H1 (cell line): ENCODE results near the gene NUP42. TPM values are rescaled to one million over a fixed set of nuclear protein-coding genes. Genes with fewer than 3 reads are reported as not detected.
A peak's percentile ranks its signal among the peaks of the same experiment; 100 is the strongest.

Experiments used
- CTCF ChIA-PET: fragments of 300-600 bp; sonication (Branson Sonifier 250); formaldehyde crosslinking; loops from one replicate; lab custom pipeline; 2021; ENCODE audit not compliant: partially characterized antibody; lab: Charles Lee
- POLR2A ChIA-PET: fragments of 300-600 bp; sonication (Branson Sonifier 250); formaldehyde crosslinking; loops from one replicate; lab custom pipeline; 2021; ENCODE audit warnings: inconsistent platforms; ENCODE audit not compliant: partially characterized antibody; lab: Charles Lee
- DNase-seq, 2 experiments: peaks; one replicate each; pipeline versions ENCODE4 v3.0.0 to v3.0.0-alpha.2; 2010 to 2022; ENCODE audit warnings: low spot score in 2 of 2, low read depth in 1 of 2, mixed read lengths in 1 of 2
- FAIRE-seq: peaks from 2 replicates; lab custom pipeline; 2011; peaks lifted over from hg19 to GRCh38; lab: Jason Lieb, UNC
- H2AFZ ChIP-seq: 2 replicates; pipeline ENCODE4 v1.8.1; 2012; ENCODE audit warnings: low read length, inconsistent platforms
- H2AK5ac ChIP-seq: 2 replicates; pipeline ENCODE4 v1.6.1; 2013; ENCODE audit warnings: low read depth, low read length
- H2BK120ac ChIP-seq: replicated peaks from 2 replicates; pipeline ENCODE3; 2013; ENCODE audit warnings: low read depth, low read length, inconsistent platforms
- H2BK12ac ChIP-seq: 2 replicates; pipeline ENCODE4 v1.6.1; 2013; ENCODE audit warnings: low read depth, low read length
- H2BK15ac ChIP-seq: 2 replicates; pipeline ENCODE4 v1.6.1; 2013; ENCODE audit warnings: low read length
- H2BK20ac ChIP-seq: 2 replicates; pipeline ENCODE4 v1.6.1; 2013; ENCODE audit warnings: low read length
- H2BK5ac ChIP-seq: 2 replicates; pipeline ENCODE4 v1.6.1; 2013; ENCODE audit warnings: low read depth, low read length
- H3K14ac ChIP-seq: 2 replicates; pipeline ENCODE4 v1.6.1; 2013; ENCODE audit warnings: inconsistent platforms; ENCODE audit not compliant: insufficient read length
- H3K18ac ChIP-seq: 2 replicates; pipeline ENCODE4 v1.6.1; 2013; ENCODE audit warnings: low read length; ENCODE audit errors: extremely low read depth
- H3K23ac ChIP-seq: 2 replicates; pipeline ENCODE4 v1.6.1; 2013; ENCODE audit warnings: inconsistent platforms; ENCODE audit not compliant: insufficient read length
- H3K23me2 ChIP-seq: 2 replicates; pipeline ENCODE4 v1.6.1; 2013; ENCODE audit warnings: low read depth, low read length
- H3K27ac ChIP-seq: 2 replicates; pipeline ENCODE4 v1.6.1; 2011; ENCODE audit warnings: low read depth, low read length, inconsistent platforms
- H3K27me3 ChIP-seq, 4 experiments: replicated peaks in 1 of 4; 1 replicate in 1 of 4; 2 replicates in 3 of 4; pipeline versions ENCODE4 v1.6.1 to v1.8.1; 2011 to 2013; ENCODE audit warnings: low read length in 3 of 4, mild to moderate bottlenecking in 3 of 4, inconsistent platforms in 2 of 4, mixed read lengths in 2 of 4, moderate library complexity in 1 of 4; ENCODE audit not compliant: control insufficient read depth in 3 of 4, insufficient read depth in 3 of 4; ENCODE audit errors: extremely low read depth in 1 of 4
- H3K36me3 ChIP-seq, 4 experiments: 2 replicates each; pipeline versions ENCODE4 v1.6.1 to v1.8.1; 2011 to 2013; ENCODE audit warnings: mild to moderate bottlenecking in 4 of 4, low read length in 3 of 4, moderate library complexity in 2 of 4, control low read depth in 1 of 4, inconsistent platforms in 1 of 4; ENCODE audit not compliant: insufficient read depth in 4 of 4, control insufficient read depth in 2 of 4
- H3K4ac ChIP-seq: replicated peaks from 2 replicates; pipeline ENCODE3; 2013; ENCODE audit warnings: low read length, low read depth, mixed read lengths, inconsistent platforms; ENCODE audit not compliant: insufficient read length
- H3K4me1 ChIP-seq, 4 experiments: replicated peaks in 1 of 4; 1 replicate in 1 of 4; 2 replicates in 3 of 4; pipeline versions ENCODE4 v1.6.1 to v1.8.1; 2011 to 2013; ENCODE audit warnings: low read length in 3 of 4, inconsistent platforms in 2 of 4, mixed read lengths in 1 of 4; ENCODE audit not compliant: insufficient read depth in 4 of 4, control insufficient read depth in 3 of 4
- H3K4me2 ChIP-seq, 2 experiments: 2 replicates each; pipeline versions ENCODE4 v1.6.1 to v1.8.1; 2011 to 2013; ENCODE audit warnings: low read depth in 2 of 2, low read length in 2 of 2, control low read depth in 1 of 2, inconsistent platforms in 1 of 2, mild to moderate bottlenecking in 1 of 2; ENCODE audit not compliant: insufficient read depth in 1 of 2
- H3K4me3 ChIP-seq, 4 experiments: fragments of 200-600, 300-600 bp in 1 of 4; sonication (generic), shearing (Covaris generic), sonication (Bioruptor Twin) in 1 of 4; 2 replicates each; pipeline versions ENCODE4 v1.5.1 to v1.8.1; 2011 to 2016; ENCODE audit warnings: low read length in 4 of 4, low read depth in 3 of 4, control low read depth in 2 of 4, inconsistent platforms in 2 of 4, mild to moderate bottlenecking in 2 of 4, mixed read lengths in 1 of 4, moderate library complexity in 1 of 4; ENCODE audit not compliant: insufficient read depth in 2 of 4; ENCODE audit errors: extremely low read depth in 1 of 4
- H3K56ac ChIP-seq: replicated peaks from 2 replicates; pipeline ENCODE3; 2013; ENCODE audit warnings: low read depth, mild to moderate bottlenecking, mixed read lengths, low read length, inconsistent platforms; ENCODE audit not compliant: insufficient read length
- H3K79me1 ChIP-seq: 2 replicates; pipeline ENCODE4 v1.6.1; 2013; ENCODE audit warnings: low read depth, low read length, control low read depth
- H3K79me2 ChIP-seq, 2 experiments: 2 replicates each; pipeline versions ENCODE4 v1.6.1 to v1.8.1; 2012 to 2013; ENCODE audit warnings: low read length in 2 of 2, mild to moderate bottlenecking in 2 of 2, inconsistent platforms in 1 of 2; ENCODE audit not compliant: insufficient read depth in 2 of 2, control insufficient read depth in 1 of 2
- H3K9ac ChIP-seq, 4 experiments: replicated peaks in 1 of 4; 1 replicate in 1 of 4; 2 replicates in 3 of 4; pipeline versions ENCODE4 v1.6.1 to v1.8.1; 2011 to 2013; ENCODE audit warnings: low read depth in 3 of 4, low read length in 3 of 4, control low read depth in 2 of 4, mild to moderate bottlenecking in 2 of 4, moderate library complexity in 2 of 4, inconsistent platforms in 1 of 4; ENCODE audit errors: extremely low read depth in 1 of 4
- H3K9me3 ChIP-seq, 2 experiments: 2 replicates each; pipeline versions ENCODE4 v1.6.1 to v1.8.1; 2012 to 2013; ENCODE audit warnings: mild to moderate bottlenecking in 2 of 2, moderate library complexity in 2 of 2, control low read depth in 1 of 2, inconsistent platforms in 1 of 2, low read depth in 1 of 2, low read length in 1 of 2, mixed read lengths in 1 of 2; ENCODE audit not compliant: insufficient read depth in 2 of 2
- H4K20me1 ChIP-seq, 2 experiments: replicated peaks in 1 of 2; 2 replicates each; pipeline versions ENCODE3 to v1.8.1; 2011 to 2013; ENCODE audit warnings: inconsistent platforms in 2 of 2, low read length in 2 of 2, mild to moderate bottlenecking in 1 of 2; ENCODE audit not compliant: insufficient read depth in 2 of 2, control insufficient read depth in 1 of 2
- H4K5ac ChIP-seq: 2 replicates; pipeline ENCODE4 v1.6.1; 2013; ENCODE audit warnings: low read length, low read depth, mixed read lengths, inconsistent platforms; ENCODE audit not compliant: insufficient read length
- H4K8ac ChIP-seq: 2 replicates; pipeline ENCODE4 v1.8.0; 2013; ENCODE audit warnings: mild to moderate bottlenecking, moderate library complexity, low read length, inconsistent platforms; ENCODE audit not compliant: insufficient read depth; ENCODE audit errors: extremely low read depth
- H4K91ac ChIP-seq: replicated peaks from 2 replicates; pipeline ENCODE3; 2013; ENCODE audit warnings: low read length, mixed read lengths, inconsistent platforms; ENCODE audit not compliant: insufficient read length
- HDAC2 ChIP-seq, 2 experiments: fragments of 300-600 bp in 1 of 2; sonication (generic) in 1 of 2; IDR thresholded peaks; 2 replicates each; pipeline ENCODE4 v1.6.1; 2011 to 2012; ENCODE audit warnings: low read depth in 2 of 2, low read length in 2 of 2, mild to moderate bottlenecking in 2 of 2, moderate library complexity in 2 of 2, borderline replicate concordance in 1 of 2, inconsistent platforms in 1 of 2
- KDM5A ChIP-seq: fragments of 200-600 bp; IDR thresholded peaks from 2 replicates; pipeline ENCODE4 v1.7.1; 2012; ENCODE audit warnings: mild to moderate bottlenecking, low read length, inconsistent platforms, mixed read lengths
- NANOG ChIP-seq: IDR thresholded peaks from 2 replicates; pipeline ENCODE4 v1.6.1; 2011; ENCODE audit warnings: low read length, low read depth, mild to moderate bottlenecking, inconsistent platforms; ENCODE audit not compliant: insufficient read depth, poor library complexity, severe bottlenecking
- WGBS, 2 experiments: shearing (Covaris generic) in 1 of 2; methylation state at CpG; one replicate each; pipeline versions ENCODE4 v1.1.6 to v1.1.7; 2013 to 2015; ENCODE audit warnings: low lambda C conversion rate in 2 of 2, mixed read lengths in 2 of 2, inconsistent platforms in 1 of 2, low coverage in 1 of 2, missing lambda C conversion rate in 1 of 2; ENCODE audit not compliant: insufficient replicate concordance in 2 of 2, insufficient coverage in 1 of 2, insufficient read length in 1 of 2; ENCODE audit errors: extremely low coverage in 1 of 2, missing lambda C conversion rate in 1 of 2; 5-methylcytosine and 5-hydroxymethylcytosine counted together
- polyA plus RNA-seq, 7 experiments: library from polyadenylated mRNA; depleted of rRNA in 3 of 7; stranded (reverse) in 5 of 7; unstranded in 2 of 7; fragments of >200 nt in 5 of 7; fragments of 200-250 nt in 2 of 7; gene quantifications; 1 replicate in 5 of 7; 2 replicates in 1 of 7; 4 replicates in 1 of 7; pipeline versions ENCODE4 v1.2.1 to v1.2.3, GENCODE V29; 2011 to 2013; ENCODE audit warnings: missing spikeins in 2 of 7, mixed read lengths in 2 of 7
- total RNA-seq: library from RNA; stranded (reverse); fragmentation: NEBNext Ultra II Directional; extraction: Animal tissue kit (Norgen Biotek cat#: 25700); gene quantifications from 2 replicates; pipeline ENCODE4 v1.2.1, GENCODE V29; 2021

The NUP42 gene
- total and polyA plus RNA-seq, 2 of the 8 experiments (the other 6 are each of a cell fraction or from before 2014, with no cell fraction given) = 31.8 to 41.2 TPM

- Histone ChIP-seq H3K23ac (no peak overlapping the region), H4K5ac (no peak overlapping the region), H3K4me1 (peaks cover 1 to 9% (median 7%) of the 10 kb centered on the region in 4 experiments; a peak in 6 of 7 replicates), H3K4ac (no peak overlapping the region), H3K9me3 (no peaks in the 10 kb centered on the region; a peak in 1 of 4 replicates), H4K91ac (no peak overlapping the region), H3K14ac (no peak overlapping the region), H2BK5ac (no peak overlapping the region), H3K4me2 (peak overlapping the region; percentile 75 to 81), H4K8ac (no peak overlapping the region), H2BK12ac (0 out of 2 replicates have a peak overlapping the region, but pooled peaks have one; percentile 39), H3K27ac (no peak overlapping the region), H3K36me3 (no peaks in the 10 kb centered on the region), H2BK20ac (no peak overlapping the region), H2BK120ac (no peak overlapping the region), H3K79me1 (no peaks in the 10 kb centered on the region), H4K20me1 (no peaks in the 10 kb centered on the region), H2AK5ac (no peak overlapping the region), H3K18ac (peak overlapping the region; percentile 71), H2BK15ac (no peak overlapping the region; the same call in 1 of the 2 replicates), H3K27me3 (peaks cover 0 to 20% (median 15%) of the 10 kb centered on the region in 4 experiments; a peak in 6 of 7 replicates), H3K4me3 (peak overlapping the region; percentile 34 to 55 (median 46)), H2AFZ (peak overlapping the region; percentile 95), H3K23me2 (peaks cover 7% of the 10 kb centered on the region), H3K9ac (no peak overlapping the region; a peak in 1 of 7 replicates), H3K79me2 (no peaks in the 10 kb centered on the region), H3K56ac (no peak overlapping the region)
- DNase-seq (no peak), FAIRE-seq (no peak)
- TF ChIP-seq KDM5A = no peak
- TF ChIP-seq HDAC2 (IDR thresholded peaks at IDR 0.05; ENCODE audit: borderline replicate concordance in 1 of 2, low read depth in 2 of 2, low read length in 2 of 2) = 0 out of 4 replicates have a peak, but pooled peaks of 1 of the 2 experiments have one; percentile 9
- no peak for TF ChIP-seq NANOG
- ChIA-PET POLR2A (interaction anchor here (0.9 to 1.6 kb wide), 7 partner anchors 11 to 686 kb away, joined by 3 to 5 read pairs (median 4); no protein-coding TSS in a partner anchor), CTCF (interaction anchor here (0.7 to 2.6 kb wide), 7 partner anchors 10 to 161 kb away, joined by 3 to 12 read pairs (median 3); no protein-coding TSS in a partner anchor)
- WGBS, 2 experiments = 72% methylated on average over 6 of the region's 6 CpGs; no CpG with 5 or more reads in 1 of the 2 experiments
Observed at GRCh38 chr7:23247046-23247602, 65.3 kb downstream of the NUP42 start.
